H54 (cell line): Measurements from ENCODE around the gene MDC1.

Source experiments
- DNase-seq: peaks from one replicate; pipeline ENCODE4 v3.0.0; 2011; ENCODE audit warnings: low spot score, mixed read lengths; ENCODE audit not compliant: insufficient read length
- FAIRE-seq: peaks from 3 replicates; lab custom pipeline; 2011; peaks lifted over from hg19 to GRCh38; lab: Jason Lieb, UNC
- POLR2A ChIP-seq: IDR thresholded peaks from 2 replicates; pipeline ENCODE4 v1.6.1; 2011; ENCODE audit warnings: low read depth, mild to moderate bottlenecking, low read length

MDC1 gene

GRCh38 chr6:30707281-30707850, 9.7 kb downstream of the MDC1 start:
- no peak for TF ChIP-seq POLR2A
- DNase-seq = no peak
- FAIRE-seq = no peak

- DNase-seq (no peak), FAIRE-seq (no peak)
- no peak for TF ChIP-seq POLR2A
Observed at GRCh38 chr6:30705620-30706019, 11.5 kb downstream of the MDC1 start.

- no peak for TF ChIP-seq POLR2A
- FAIRE-seq (no peak), DNase-seq (no peak)
Observed at GRCh38 chr6:30703821-30704220, 13.3 kb downstream of the MDC1 start.

GRCh38 chr6:30703011-30703410, 14.1 kb downstream of the MDC1 start:
- FAIRE-seq (no peak), DNase-seq (no peak)
- no peak for TF ChIP-seq POLR2A

GRCh38 chr6:30700340-30700739, 16.7 kb downstream of the MDC1 start:
- no peak for FAIRE-seq
- no peak for DNase-seq
- TF ChIP-seq POLR2A = no peak

- TF ChIP-seq POLR2A = no peak
- FAIRE-seq = no peak
- no peak for DNase-seq
Observed at GRCh38 chr6:30696432-30696831, 20.6 kb downstream of the MDC1 start.

- no peak for TF ChIP-seq POLR2A
- no peak for FAIRE-seq
- no peak for DNase-seq
Observed at GRCh38 chr6:30691208-30691847, 25.8 kb downstream of the MDC1 start.

GRCh38 chr6:30690403-30691207, 26.5 kb downstream of the MDC1 start, which contains the start of gene NRM:
TSS of gene NRM (minus strand) at chr6:30690984. CDS start at chr6:30690974, 10 bp downstream.
- DNase-seq = peak; percentile 78
- TF ChIP-seq POLR2A = peak; percentile 46; the same call in 1 of the 2 replicates
- no peak for FAIRE-seq

- DNase-seq (no peak), FAIRE-seq (no peak)
- TF ChIP-seq POLR2A = no peak
Observed at GRCh38 chr6:30689985-30690384, 27.1 kb downstream of the MDC1 start.

- no peak for TF ChIP-seq POLR2A
- FAIRE-seq (no peak), DNase-seq (no peak)
Observed at GRCh38 chr6:30689022-30689865, 27.8 kb downstream of the MDC1 start.

- no peak for FAIRE-seq
Observed at GRCh38 chr6:30688569-30688968, 28.5 kb downstream of the MDC1 start.

GRCh38 chr6:30687659-30688431, 29.2 kb downstream of the MDC1 start:
- FAIRE-seq (no peak), DNase-seq (no peak)

More at GRCh38 chr6:30688569-30688968, 28.5 kb downstream of the MDC1 start:
- DNase-seq = no peak
- TF ChIP-seq POLR2A = no peak

More at GRCh38 chr6:30687659-30688431, 29.2 kb downstream of the MDC1 start:
- TF ChIP-seq POLR2A = no peak
